Measurements from ENCODE around the gene IL17RA.

- TF ChIP-seq CTCF (conservative IDR thresholded peaks at IDR 0.05) (no peak), ZFX (IDR thresholded peaks at IDR 0.05) (no peak)
These were observed 16.9 kb downstream of the IL17RA start for GRCh38 chr22:17101475-17102296.

Data from C4-2B (cell line).